ENCODE data around the gene AHR.
"Not testable (repeated sequence)": the region's sequence is repeated elsewhere in the genome, so short reads cannot be mapped to it uniquely, and the experiment has no call there.

DNA sequence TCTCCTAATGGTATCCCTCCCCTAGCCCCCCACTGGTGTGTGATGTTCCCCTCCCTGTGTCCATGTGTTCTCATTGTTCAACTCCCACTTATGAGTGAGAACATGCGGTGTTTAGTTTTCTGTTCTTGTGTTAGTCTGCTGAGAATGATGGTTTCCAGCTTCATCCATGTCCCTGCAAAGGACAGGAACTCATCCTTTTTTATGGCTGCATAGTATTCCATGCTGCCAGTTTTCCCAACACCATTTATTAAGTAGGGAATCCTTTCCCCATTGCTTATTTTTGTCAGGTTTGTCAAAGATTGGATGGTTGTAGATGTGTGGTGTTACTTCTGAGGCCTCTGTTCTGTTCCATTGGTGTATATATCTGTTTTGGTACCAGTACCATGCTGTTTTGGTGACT is 50.5 kb downstream of the AHR start:
- not testable (repeated sequence) for TF ChIP-seq CTCF (IDR thresholded peaks at IDR 0.05); ZFX (IDR thresholded peaks at IDR 0.05; ENCODE audit: borderline replicate concordance)

All from 22Rv1 (cell line).